Muscle of arm (tissue), 14 donors: Measurements from ENCODE around the gene PNLDC1. TPM values are rescaled to one million over a fixed set of nuclear protein-coding genes. Genes with fewer than 3 reads are reported as not detected.

Source experiments
- DNase-seq: peaks from one replicate; pipeline ENCODE4 v3.0.0-alpha.2; 2013
- long read RNA-seq, 11 donors: transcript quantifications; one replicate each; lab custom pipeline, GENCODE V29; 2026
- polyA plus RNA-seq, 12 donors: library from polyadenylated mRNA; unstranded; fragments of 120-200 nt; gene quantifications; one replicate each; pipeline ENCODE4 v1.2.1, GENCODE V29; 2013; ENCODE audit not compliant: insufficient read length in 12 of 12

Gene PNLDC1
- under 1 TPM in 8 of 12 donors, not detected in 4; 0.13 to 0.54 (median 0.22) TPM for polyA plus RNA-seq
- long read RNA-seq, donor 1: 0 reads
- long read RNA-seq, donor 2: 0 reads
- long read RNA-seq, donor 3: 0 reads
- long read RNA-seq, donor 4: 0 reads
- long read RNA-seq, donor 5: 0 reads
- long read RNA-seq, donor 6: 0 reads
- long read RNA-seq, donor 7: 0 reads
- long read RNA-seq, donor 8: 0 reads
- long read RNA-seq, donor 9: 0 reads
- long read RNA-seq, donor 10: 0 reads
- long read RNA-seq, donor 11: 0 reads

GRCh38 chr6:159800141-159800865, at the start of gene PNLDC1:
Gene PNLDC1 (plus strand): TSS chr6:159800276. CDS start chr6:159800308, 32 bp downstream.
- DNase-seq: no peak

- no peak for DNase-seq
These were observed 48.6 kb upstream of the PNLDC1 start for GRCh38 chr6:159751448-159751847.

- DNase-seq: no peak
These were observed 46.8 kb upstream of the PNLDC1 start for GRCh38 chr6:159753081-159753872.

- DNase-seq: no peak
These were observed 45.7 kb upstream of the PNLDC1 start for GRCh38 chr6:159754401-159754800.

- no peak for DNase-seq
These were observed 44.8 kb upstream of the PNLDC1 start for GRCh38 chr6:159754959-159755914.

- no peak for DNase-seq
These were observed 43.6 kb upstream of the PNLDC1 start for GRCh38 chr6:159756508-159756907.

GRCh38 chr6:159758031-159759001, 41.8 kb upstream of the PNLDC1 start:
- DNase-seq: no peak

GRCh38 chr6:159759645-159760044, 40.4 kb upstream of the PNLDC1 start:
- no peak for DNase-seq

GRCh38 chr6:159760602-159761057, 39.4 kb upstream of the PNLDC1 start:
- DNase-seq: no peak

GRCh38 chr6:159761129-159761872, 38.8 kb upstream of the PNLDC1 start:
- DNase-seq: no peak

- DNase-seq: peak; percentile 95
These were observed 38.0 kb upstream of the PNLDC1 start, which contains the start of gene ACAT2 for GRCh38 chr6:159761873-159762680. Gene ACAT2 (plus strand): TSS chr6:159762045. CDS start chr6:159762088, 43 bp downstream.

GRCh38 chr6:159762681-159763293, 37.3 kb upstream of the PNLDC1 start:
- DNase-seq: no peak

GRCh38 chr6:159766906-159767305, 33.2 kb upstream of the PNLDC1 start:
- no peak for DNase-seq

GRCh38 chr6:159769470-159769869, 30.6 kb upstream of the PNLDC1 start:
- no peak for DNase-seq

- no peak for DNase-seq
These were observed 27.9 kb upstream of the PNLDC1 start for GRCh38 chr6:159772196-159772595.

- DNase-seq: no peak
These were observed 22.7 kb upstream of the PNLDC1 start for GRCh38 chr6:159777240-159777904.

GRCh38 chr6:159778131-159778530, 21.9 kb upstream of the PNLDC1 start:
- no peak for DNase-seq
